Measurements from ENCODE around the gene SGSM2. TPM values are rescaled to one million over a fixed set of nuclear protein-coding genes. Genes with fewer than 3 reads are reported as not detected.

SGSM2 gene
- total RNA-seq, 1 donor from 2014 or later: 26.3 TPM

- no peak for ATAC-seq
- DNase-seq (ENCODE audit: missing footprints): no peak
- intact Hi-C loops (cut with DNase I): loop anchor here (5.0 kb wide), 1 partner anchor 67 kb away; the partner anchor contains the start of gene MNT
These were observed 1.5 kb upstream of the SGSM2 start for GRCh38 chr17:2335726-2336214.

DNA sequence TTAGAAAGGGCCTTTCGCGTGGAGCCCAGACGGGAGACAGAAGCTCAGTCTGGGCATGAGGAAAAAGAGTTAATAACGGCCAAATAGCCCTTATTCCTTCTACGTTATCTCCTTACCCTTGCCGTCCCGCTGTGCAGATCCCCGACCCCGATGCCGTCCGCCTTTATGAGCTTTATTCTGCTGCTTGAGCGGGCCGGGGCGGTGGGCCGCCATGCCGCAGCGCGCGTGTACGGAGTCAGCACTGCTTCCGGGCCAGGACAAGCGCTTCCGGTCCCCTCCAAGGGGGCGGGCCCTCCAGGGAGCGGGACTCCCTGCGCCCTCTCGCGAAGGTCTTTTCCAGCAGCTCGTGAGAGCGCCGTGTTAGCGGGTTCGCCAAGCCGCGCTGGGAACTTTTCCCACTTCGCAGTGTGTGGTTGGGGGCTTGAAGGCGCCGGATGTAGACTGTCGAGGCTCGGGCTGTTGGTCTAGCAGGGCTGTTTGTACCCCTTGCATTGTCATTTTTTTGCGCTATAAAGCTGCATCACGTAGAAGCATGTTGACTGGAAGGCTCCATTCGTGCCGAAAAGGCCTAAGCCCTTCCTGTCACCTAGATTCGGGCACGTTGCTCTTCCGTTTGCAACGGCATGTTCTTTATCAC, 968 bp upstream of the SGSM2 start, which contains the start of gene TSR1:
TSR1 (minus strand) TSS at position 243 of the 637 bp plus-strand sequence; CDS start at position 213, 30 bp downstream.
- peak; percentile 97 for ATAC-seq
- intact Hi-C loops (cut with DNase I): loop anchor here (5.0 kb wide), 1 partner anchor 66 kb away; the partner anchor contains the start of gene MNT
- DNase-seq (ENCODE audit: missing footprints): peak; percentile 95

GRCh38 chr17:2337544-2338314, 428 bp downstream of the SGSM2 start:
- intact Hi-C loops (cut with DNase I): loop anchor here (5.0 kb wide), 1 partner anchor 65 kb away; the partner anchor contains the start of gene MNT
- DNase-seq (ENCODE audit: missing footprints) (peak; percentile 86), ATAC-seq (peak; percentile 38)

DNA sequence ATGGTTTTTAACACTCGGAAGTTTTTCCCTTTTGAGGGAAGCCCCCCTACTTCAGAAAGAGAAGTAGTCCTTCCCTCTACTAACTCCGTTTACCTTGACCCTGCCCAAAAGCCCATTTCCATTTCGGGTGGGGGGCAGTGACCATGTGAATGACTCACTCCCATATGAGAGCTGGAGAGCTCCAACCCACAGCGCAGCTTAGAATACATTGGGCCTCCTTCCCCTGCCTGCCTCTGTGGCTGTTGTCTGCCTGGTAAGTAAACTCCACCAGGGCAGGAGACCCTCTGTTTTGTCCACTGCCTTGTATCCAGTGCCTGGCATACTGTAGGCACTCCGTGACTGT, 985 bp downstream of the SGSM2 start:
- ATAC-seq (no peak), DNase-seq (ENCODE audit: missing footprints) (no peak)
- intact Hi-C loops (cut with DNase I): loop anchor here (5.0 kb wide), 1 partner anchor 64 kb away; the partner anchor contains the start of gene MNT

DNA sequence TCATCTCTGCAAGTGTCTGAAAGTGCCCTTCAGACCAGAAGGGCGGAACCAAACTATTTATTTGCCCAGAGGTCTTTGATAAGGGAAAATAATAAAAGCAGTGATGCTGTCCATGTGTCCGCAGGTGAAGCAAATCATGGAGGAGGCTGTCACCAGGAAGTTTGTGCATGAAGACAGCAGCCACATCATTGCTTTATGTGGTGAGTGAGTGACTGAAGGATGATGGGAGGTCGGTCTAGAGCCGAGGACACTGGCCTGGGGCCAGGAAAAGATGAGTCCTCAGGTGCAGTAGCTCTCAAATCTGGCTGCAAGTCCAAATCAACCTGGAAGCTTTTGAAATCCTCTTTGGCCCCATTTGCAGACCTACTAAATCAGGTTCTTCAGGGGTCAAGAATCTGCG, 6.1 kb downstream of the SGSM2 start:
- DNase-seq (ENCODE audit: missing footprints): no peak
- intact Hi-C loops (cut with DNase I): no loop called here
- no peak for ATAC-seq

DNA sequence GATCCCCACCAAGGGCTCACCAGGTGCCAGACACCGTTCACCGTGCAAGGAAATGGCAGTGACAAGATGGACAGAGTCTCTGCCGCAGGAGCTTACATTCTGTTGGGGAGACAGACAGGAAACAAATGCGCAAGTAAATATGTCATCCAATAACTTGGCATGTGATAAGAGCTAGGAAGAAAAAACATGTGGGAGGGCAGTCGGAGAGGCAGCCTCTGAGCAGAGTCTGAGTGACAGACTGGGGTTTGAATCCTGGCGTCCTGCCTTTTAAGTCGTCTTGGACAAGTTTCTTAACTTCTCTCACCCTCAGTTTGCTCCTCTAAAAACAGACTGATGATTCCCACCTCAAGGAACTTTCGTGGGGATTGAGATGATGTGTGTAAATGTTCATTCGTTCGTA, 7.2 kb downstream of the SGSM2 start:
- intact Hi-C loops (cut with DNase I): no loop called here
- no peak for DNase-seq (ENCODE audit: missing footprints)
- ATAC-seq: no peak

DNA sequence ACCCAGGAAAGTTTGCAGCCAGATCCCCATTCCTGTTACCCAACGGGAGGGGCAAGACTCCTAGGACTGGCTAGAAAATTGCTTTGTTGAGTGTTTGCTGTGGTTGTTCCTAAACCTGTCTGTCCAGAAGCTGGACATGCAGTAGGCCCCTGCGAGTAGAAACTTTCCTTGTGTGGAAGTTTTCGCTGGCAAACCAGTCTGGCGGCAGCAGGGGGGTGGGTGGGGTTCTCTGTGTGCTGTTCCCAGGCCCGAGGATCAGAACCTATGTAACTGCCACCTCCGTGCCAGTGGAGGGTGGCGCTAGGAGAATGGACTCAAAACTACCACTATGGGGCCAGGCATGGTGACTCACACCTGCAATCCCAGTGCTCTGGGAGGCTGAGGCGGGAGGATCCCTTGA, 9.2 kb downstream of the SGSM2 start:
- DNase-seq (ENCODE audit: missing footprints) (no peak), ATAC-seq (no peak)
- intact Hi-C loops (cut with DNase I): no loop called here

DNA sequence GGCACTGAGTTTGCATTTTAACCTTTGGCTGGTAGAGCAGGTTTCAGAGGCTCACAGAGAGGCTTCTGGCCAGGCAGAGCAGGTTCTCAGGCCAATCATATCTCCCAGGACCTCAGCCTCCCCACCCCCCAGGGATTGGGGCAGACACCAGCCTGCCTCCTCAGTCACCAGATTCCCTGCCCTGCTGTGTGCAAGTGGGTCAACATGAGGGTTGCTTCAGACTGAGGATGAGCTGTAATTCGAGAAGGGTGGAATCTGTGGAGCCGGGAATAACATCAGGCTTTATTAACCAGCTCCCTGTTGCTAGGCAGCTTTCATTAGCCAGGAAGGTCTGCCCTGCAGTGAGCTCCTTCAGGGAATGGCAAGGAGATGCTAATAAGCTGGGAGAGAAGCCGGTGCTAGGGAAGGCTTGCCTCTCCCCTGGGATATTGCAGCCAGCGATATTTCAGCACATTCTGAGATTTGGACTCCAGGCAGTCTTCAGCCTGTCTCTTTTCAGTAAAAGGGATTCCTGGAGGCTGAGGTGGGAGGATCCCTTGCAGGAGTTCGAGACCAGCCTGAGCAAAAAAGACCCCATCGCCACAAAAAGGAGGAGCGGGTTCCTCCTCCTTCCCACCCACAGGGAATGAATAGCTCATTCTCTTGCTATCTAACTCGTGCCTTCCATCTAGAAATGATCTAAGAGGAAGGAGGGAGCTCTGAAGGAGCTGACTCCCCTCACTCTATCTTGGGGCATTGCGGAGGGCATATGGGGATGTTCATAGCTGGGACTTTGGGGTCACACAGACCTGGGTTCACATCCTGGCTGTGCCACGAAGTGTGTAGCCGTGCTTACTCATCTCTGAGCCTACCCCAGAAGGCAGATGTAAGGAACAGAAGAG, 10.7 kb downstream of the SGSM2 start:
- intact Hi-C loops (cut with DNase I): no loop called here
- ATAC-seq (peak; percentile 66), DNase-seq (ENCODE audit: missing footprints) (no peak)

- DNase-seq (ENCODE audit: missing footprints) (no peak), ATAC-seq (no peak)
- intact Hi-C loops (cut with DNase I): no loop called here
These were observed 14.0 kb downstream of the SGSM2 start for GRCh38 chr17:2351269-2351668.

GRCh38 chr17:2354311-2354710, 17.0 kb downstream of the SGSM2 start:
- ATAC-seq (no peak), DNase-seq (ENCODE audit: missing footprints) (no peak)
- intact Hi-C loops (cut with DNase I): no loop called here

DNA sequence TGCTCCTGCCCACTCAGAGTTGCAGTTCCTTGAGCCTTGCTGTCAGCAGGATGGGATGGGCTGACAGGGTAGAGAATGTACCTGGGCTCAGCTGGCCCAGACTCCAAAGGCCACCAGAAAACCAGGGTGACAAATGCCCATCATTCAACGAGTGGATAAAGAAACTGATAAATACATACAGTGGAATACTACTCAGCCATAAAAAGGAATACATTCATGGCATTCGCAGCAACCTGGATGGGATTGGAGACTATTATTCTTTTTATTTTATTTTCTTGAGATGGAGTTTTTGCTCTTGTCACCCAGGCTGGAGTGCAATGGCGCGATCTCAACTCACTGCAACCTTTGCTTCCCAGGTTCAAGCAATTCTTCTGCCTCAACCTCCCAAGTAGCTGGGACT, 19.9 kb downstream of the SGSM2 start:
- DNase-seq (ENCODE audit: missing footprints) (no peak), ATAC-seq (no peak)
- intact Hi-C loops (cut with DNase I): no loop called here

DNA sequence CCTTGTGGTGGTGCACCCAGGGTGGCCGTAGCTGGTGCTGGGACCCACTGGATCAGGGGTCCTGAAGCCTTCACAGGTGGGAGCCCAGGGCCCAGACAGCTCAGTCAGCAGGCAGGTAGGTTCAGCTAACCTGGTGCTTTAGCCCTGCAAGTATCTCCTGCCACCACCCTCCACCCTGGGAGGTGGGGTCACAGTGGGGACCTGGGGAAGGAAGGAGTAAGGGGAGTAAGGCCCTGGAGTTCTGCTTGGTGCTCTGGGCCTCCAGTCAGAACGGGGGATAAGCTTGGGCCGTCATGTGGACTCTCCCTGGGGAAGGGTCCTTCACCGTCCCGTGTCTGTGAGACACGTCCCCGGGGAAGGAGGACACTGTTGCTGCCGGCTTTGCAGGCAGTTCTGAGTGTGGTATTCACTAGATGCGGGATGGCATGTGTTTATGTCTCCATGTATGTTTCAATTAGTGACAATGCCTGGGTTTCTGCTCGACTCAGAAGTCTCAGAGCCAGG, 20.7 kb downstream of the SGSM2 start:
- no peak for ATAC-seq
- intact Hi-C loops (cut with DNase I): no loop called here
- DNase-seq (ENCODE audit: missing footprints): no peak

GRCh38 chr17:2361010-2361760, 23.9 kb downstream of the SGSM2 start:
- intact Hi-C loops (cut with DNase I): no loop called here
- ATAC-seq (no peak), DNase-seq (ENCODE audit: missing footprints) (no peak)

- DNase-seq (ENCODE audit: missing footprints) (no peak), ATAC-seq (no peak)
- intact Hi-C loops (cut with DNase I): no loop called here
These were observed 24.7 kb downstream of the SGSM2 start for GRCh38 chr17:2362016-2362415.

GRCh38 chr17:2362416-2362815, 25.1 kb downstream of the SGSM2 start:
- ATAC-seq (no peak), DNase-seq (ENCODE audit: missing footprints) (no peak)
- intact Hi-C loops (cut with DNase I): no loop called here

GRCh38 chr17:2362881-2363280, 25.6 kb downstream of the SGSM2 start:
- ATAC-seq: no peak
- no peak for DNase-seq (ENCODE audit: missing footprints)
- intact Hi-C loops (cut with DNase I): no loop called here

- ATAC-seq (no peak), DNase-seq (ENCODE audit: missing footprints) (no peak)
- intact Hi-C loops (cut with DNase I): no loop called here
These were observed 26.0 kb downstream of the SGSM2 start for GRCh38 chr17:2363318-2363717.
